HG02973 (cell line): ENCODE measurements around the gene TEX2.

Experiments
- ATAC-seq: cut with Tn5 transposase; IDR thresholded peaks from one replicate; pipeline ENCODE4 v1.9.1; 2021; ENCODE audit warnings: moderate library complexity; ENCODE audit not compliant: unreplicated experiment

TEX2 gene

DNA sequence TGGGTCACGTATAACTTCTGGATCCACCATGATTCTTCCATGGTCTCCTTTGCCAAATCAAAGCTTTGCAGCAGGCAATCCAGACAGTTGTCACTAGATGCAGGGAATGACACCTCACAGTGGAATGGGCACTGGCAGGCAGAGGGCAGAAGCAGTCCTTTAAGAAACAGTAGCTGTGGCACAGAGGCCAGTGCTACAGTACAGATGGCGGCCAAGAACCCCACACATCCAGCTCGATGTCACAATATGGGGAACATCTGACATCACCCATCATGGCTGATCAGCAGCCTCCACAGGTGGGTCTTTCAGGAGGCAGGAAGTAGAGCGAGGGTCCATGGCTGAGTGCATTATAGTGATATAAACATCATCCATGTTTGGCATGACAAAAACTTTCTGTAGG is 114.4 kb downstream of the TEX2 start:
- no peak for ATAC-seq

DNA sequence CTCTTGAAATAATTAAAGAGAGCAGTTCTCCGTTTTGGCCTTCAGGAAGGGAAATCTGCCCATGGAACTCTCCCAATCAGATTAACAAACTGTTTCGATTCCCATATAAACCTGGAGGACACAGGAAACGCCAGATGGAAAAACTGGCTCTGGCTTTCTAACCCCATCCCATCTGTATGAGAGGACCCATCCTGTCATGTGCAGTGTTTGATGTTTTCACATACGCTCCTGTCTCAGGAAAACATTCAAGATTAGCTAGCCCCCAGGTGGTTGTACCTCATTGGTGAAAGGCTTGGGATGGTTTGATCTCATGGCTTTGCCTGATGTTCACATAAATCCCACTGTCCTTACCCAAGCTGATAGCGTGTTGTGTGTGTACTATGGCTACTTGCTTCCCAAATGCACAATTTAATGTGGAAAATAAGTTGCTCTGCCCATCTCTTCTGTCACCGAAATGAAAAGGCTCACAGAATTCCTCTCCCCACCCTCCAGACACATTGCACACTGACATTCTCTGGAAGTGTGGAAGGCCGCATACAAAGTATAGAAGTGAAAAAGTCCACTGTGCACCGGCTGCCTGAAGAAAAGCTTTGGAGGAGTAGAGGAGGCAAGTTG is 114.9 kb downstream of the TEX2 start:
- ATAC-seq: no peak

DNA sequence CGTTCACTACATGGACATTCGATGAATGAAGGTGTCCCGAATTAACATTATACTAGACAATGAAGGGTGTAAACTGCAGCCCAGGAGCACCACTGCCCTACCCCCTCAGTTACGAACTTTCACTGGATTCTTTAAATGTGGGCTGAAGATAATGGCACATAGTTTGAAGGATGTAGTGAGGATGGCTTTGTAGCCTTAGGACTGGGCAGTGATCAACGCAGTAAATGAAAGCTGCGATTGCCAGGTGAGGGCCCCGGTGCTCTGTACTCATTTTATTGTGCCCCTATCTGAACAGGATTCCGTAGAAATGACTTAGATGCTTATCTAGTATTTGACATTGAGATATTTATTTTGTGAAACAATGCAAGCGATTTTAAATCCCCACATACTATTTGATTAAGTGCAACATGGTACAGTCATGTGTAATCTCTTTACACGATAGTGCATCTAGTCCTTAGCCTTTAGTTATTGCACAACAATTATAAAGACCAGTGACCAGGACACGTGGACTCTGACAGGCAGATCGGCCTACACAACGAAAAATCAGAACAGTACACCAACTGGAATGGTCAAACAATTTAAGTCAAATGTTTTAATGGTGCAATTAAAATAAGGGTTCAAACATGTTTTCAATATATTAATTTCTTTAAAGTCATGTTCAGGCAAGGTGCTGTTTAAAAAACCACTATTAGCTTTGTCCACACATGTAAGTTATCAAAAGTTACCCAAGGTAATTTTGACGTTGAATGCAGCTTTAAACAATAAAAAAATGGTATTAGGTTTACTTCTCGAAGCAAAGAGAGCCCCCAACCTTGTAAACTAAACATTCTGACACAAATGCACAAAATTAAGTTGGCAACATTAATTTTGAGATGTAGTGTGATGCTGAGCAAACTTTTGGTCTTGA is 115.7 kb downstream of the TEX2 start:
- no peak for ATAC-seq

DNA sequence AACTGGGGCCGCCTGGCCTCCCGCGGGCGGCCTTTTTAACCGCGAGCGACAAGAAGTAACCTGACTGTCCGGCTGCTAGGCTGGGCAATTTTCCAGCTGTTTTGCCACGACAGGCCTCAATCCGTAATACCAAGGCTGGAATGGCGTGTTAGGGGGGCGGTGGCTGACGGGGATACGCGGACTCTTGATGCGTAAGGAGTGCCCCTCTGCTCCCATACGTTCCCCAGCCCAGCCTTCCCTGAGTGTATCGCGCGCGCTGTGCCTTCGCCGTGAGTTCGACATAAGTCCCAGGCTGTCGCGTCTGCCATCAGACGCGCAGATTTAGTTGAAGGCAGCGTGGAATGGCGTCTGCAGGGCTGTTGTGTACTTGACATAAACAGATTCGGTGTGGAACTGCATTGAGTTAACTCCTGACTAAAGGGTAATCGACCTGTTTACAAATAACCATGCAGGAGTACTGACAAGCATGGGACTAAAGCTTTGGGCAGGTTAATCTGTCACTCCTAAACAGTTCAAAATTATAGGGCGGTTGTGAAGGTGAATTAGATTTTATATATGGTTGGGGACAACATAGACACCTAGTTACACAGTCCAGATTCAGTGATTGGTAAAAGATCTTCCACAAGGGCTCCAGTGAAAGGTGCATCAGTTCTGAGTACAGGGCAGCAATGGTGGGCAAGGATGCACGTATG is 116.5 kb downstream of the TEX2 start:
- ATAC-seq: peak; percentile 8

DNA sequence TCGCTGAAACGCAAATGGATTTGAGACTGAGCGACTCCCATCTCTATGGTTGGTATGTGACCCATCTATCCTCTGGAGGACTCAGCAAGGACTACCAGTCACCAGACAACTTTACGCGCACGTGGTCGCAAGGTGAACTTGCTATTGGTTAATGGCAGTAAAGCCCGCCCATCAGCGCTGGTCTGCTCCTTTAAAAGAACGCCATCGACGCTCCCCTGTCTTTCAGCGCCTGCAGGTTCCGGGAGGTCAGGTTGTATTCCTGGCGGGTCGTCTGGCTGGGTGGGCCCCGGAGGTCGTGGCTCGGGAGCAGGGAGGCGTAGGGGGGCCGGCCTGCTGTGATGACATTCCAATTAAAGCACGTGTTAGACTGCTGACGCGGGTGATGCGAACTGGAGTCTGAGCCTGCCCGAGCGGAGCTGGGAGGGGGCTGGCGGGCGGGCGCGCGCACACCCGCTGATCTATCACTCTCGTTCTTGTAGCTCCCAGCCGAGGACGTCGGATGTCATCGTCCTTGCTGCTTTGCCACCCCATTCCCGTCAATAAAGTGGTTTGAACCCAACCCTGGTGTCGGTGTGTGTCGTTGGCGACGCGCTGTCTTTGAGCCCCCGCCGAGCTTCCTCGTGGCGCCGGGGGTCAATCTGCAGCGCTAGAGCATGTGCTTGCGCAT is 117.2 kb downstream of the TEX2 start:
- ATAC-seq: peak; percentile 88

DNA sequence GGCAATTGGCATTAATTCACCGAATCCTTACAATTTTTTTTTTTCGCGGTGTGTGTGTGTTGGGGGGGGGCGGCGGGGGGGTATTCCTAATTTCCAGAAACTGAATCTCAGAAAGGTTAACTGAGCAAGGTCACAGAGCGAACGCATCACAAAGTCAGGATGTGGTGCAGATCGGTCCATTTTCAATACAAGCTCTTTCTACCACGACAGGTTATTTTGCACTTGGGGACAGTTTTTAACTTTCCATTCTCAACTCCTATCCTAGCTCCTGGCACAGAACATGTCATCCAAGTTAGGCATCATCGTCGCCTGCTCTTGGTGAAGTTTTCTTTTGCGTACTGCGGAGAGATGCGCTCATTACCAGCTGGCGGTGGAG is 117.7 kb downstream of the TEX2 start:
- ATAC-seq: no peak

DNA sequence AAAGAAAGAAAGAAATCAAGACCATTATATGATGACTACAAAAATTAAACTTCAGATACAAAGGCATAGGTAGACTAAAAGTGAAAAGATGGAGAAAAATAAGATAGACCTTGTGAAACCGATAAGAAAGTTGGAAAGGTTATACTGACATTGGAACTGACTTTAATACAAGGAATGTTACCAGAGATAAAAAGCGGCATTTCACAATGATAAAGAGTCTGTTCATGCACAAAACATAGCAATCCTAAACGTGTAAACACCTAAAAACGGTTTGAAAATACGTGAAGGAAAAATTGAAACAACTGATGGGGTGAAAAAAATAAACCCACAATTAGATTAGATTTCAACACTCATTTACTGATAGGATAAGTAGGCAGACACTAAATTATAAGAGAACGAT is 123.5 kb downstream of the TEX2 start:
- ATAC-seq: no peak

DNA sequence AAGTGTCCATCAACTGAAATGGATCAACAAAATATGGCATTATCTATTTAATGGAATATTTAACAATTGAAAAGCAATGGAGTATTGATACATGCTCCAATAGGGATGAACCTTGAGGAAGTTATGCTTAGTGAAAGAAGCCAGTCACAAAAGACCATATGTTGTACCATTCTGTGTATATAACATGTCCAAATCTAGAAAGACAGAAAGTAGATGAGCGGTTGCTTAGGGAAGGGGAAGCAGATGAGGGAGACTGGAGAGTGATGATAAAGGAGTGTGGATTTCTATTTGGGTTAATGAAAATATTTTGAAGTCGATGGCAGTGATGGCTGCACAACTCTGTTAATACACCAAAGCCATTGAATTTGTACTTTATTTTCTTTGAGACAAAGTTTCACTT is 124.6 kb downstream of the TEX2 start:
- no peak for ATAC-seq

DNA sequence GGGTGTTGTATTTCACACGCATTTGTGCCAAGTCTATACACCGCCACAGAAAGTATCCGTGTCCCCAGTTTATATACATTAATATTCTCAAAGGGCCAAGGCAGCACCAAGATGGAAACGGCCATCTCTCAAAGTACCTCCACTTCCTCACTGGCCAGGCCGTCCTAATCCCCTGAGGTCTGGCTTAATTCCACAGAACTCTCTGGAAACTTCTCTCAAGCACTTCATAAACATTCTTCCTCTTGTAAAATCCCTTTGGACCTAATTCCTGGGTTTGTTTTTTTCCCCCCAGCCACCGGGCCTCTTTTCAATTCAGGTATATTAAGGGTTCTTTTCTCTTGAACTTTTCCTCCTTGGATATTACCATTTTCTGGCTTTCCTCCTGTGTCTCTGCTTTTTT is 128.1 kb downstream of the TEX2 start:
- no peak for ATAC-seq

DNA sequence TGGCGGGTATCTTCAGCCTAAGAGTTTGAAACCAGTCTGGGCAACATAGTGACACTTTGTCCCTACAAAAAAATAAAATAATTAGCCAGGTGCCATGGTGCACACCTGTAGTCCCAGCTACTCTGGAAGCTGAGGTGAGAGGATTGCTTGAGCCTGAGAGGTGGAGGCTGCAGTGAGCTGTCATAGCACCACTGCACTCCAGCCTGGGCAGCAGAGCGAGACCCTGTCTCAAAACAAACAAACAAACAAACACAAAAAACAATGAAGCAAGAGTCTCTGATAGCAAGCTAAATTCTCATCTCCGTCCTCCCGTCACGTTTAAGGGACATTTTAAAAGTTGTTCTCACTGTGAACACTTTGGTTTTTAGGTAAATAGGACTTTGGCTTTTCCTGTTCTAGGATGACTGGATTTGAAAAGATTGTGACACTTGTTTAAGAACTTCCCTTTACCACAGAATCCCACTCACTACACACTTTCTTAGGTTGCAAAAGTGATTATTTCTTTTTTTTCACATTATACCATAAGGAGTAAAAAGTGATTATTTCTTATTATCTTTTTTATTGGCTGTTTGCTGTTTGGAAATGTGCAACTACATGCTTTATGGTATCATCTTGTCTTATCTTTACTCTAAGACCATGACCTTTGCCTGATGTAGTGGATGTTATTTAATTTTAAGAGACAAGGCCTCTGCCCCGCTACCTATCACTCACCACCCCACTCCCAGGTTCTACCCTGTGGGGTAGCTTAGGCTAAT is 128.7 kb downstream of the TEX2 start:
- no peak for ATAC-seq

DNA sequence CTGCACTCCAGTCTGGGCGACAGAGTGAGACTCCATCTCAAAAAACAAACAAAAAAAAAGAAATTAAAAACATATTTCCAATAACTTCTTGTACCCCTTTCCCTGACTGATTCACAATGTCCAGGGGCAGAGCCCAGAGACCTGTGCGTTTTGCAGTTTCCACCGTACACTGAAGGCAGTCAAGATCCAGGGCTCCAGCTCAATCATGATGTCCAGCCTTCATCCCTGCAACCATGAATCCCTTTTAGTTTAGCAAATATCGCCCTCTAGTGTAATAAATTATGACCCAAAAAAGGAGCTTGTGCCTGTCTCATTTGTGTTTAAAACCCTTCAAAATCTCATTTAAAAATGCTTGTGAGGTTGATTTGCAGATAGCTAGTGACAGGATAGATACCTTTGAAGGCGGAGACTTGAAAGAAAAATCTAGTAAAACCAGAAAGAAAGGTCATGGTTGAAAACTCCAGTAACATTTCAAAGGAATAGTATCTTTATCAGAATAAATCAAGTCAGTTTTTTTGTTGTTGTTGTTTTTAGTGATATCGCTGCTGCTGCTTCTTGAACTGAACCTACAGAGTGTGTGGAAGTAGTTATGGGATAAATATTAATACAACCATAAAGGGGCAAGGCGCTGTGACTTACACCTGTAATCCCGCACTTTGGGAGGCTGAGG is 129.4 kb downstream of the TEX2 start:
- no peak for ATAC-seq

DNA sequence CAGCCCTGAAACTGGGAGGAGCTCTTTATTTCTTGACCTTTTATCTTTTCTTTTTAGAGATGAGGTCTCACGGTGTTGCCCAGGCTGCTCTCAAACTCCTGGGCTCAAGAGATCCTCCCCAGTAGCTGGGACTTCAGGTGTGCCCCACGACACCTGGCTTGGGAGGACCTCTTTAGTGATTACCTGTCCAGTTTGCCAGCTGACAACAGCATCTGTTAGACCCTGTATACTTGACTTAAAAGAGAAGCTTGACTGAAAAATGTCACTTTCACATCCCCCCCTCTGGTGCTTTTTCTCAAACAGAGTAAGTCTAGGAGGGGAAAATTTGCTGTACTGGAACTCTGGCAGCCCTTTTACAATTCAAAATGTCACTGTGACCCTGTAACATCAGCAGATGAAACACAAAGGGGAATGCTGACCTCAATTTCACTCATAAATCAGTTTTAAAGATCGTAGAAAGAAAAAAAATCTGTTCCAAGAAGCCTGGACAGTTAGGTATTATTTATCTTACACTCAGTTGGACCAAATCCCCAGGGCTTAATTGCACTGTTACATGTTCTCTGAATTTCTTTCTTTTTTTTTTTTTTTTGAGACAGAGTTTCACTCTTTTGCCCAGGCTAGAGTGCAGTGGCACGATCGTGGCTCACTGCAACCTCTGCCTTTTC is 131.3 kb downstream of the TEX2 start:
- no peak for ATAC-seq

DNA sequence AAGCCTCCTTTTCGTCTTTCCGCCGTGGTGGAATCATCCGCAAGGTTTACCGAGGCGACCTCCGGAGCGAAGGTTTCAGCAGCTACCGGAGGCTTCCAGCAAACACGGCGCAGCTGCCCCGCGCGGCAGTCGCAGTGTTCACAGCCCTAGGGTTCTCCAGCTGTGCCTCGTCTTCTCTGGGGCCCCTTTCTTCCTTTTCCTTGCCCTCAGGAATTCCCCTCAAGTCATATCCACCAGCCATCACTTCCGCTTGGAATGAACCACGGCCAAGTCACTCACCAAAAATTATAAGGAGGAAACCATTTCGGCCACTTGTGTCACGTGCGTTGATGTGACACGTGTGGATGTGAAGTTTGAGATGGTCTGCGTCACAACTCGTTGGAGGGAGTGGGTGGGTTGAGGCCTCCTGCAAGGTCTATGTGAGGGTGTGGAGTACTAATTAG is 132.5 kb downstream of the TEX2 start:
- peak; percentile 21 for ATAC-seq

DNA sequence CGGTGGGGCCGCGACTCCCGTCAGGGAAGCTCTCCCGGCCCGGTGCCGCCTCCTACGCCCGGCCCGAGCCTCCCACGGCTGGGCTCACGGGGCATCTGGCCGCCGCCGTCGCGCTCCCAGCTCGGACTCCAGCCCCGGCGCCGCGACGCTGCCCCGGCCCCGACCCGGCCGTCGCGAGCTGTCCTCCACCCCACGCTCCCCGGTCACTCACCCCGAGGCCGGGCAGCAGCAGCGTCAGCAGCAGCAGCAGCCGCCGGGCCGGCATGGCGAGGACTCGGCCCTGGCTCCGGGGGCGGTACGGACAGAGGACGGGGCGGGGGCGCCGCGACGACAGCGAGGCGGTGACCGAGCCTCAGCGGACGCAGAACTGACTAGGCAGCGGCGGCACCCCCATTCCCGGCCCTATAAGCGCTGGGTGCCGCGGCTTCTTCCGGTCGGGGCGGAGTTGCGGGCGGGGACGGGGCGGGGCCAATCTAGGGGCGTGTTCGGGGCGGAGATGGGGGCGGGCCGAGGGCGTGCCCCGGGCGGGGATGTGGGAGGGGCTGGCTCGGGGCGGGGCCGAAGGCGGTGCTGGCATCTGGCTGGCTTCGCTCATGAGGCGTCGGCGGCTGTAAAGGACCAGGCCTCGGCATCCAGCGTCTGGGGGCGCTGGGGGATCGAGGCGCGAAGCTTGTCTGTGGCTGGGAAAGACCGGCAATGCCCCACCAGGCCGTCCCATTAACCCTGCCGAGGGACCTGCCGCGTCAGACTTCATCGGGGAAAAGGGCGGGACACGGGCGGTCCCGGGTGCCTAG is 133.1 kb downstream of the TEX2 start, which contains the start of gene ERN1:
Gene ERN1, minus strand, starts transcription at position 380 of the 794 bp plus-strand sequence. Its CDS starts 115 bp downstream, at position 265.
- ATAC-seq: peak; percentile 72

DNA sequence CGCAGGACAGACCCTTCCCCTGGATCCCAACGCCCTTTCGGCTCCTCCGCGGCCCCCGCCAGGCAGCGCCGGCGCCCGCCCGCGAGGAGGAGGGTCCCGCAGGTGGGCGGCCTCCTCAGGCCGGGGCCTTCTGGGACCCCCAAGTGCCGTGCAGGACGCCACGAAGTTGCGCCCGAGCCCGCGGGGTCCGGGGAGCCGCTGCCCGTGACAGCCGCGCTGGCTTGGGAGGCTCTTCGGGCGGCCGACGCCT is 133.6 kb downstream of the TEX2 start:
- ATAC-seq: no peak

DNA sequence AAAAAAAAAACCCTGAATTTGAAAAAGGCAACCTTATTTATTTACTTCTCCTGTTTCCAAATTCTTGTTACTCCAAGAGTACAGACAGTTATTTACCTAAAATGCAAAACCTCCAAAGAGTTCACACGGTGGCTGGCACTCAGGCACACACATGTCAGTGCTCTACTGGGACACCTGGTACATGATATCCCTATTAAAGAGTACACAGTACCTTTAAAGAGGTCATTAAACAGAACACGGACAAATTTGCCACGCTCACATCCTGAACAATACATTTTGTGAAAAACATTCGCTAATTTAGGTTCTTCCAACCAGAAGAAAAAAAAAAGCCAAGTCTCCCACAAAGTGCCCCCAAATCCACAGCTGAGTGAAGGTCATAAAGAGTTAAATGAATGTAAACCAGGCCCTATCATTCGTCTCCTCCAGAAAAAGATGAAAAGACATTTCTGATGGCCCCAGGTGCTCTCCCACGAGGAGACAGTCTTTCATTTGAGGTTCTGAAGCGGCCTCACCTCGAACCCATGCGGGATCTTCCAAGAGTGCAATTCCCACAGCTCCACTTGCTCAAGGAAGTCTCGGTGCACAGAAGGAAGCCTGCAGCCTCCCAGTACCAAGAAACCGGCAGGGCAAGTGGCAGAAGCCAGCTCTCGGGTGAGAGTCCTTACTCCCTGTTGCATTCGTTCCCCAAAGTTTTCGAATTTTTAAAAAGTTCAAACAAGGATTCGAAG is 134.1 kb downstream of the TEX2 start:
- ATAC-seq: no peak

DNA sequence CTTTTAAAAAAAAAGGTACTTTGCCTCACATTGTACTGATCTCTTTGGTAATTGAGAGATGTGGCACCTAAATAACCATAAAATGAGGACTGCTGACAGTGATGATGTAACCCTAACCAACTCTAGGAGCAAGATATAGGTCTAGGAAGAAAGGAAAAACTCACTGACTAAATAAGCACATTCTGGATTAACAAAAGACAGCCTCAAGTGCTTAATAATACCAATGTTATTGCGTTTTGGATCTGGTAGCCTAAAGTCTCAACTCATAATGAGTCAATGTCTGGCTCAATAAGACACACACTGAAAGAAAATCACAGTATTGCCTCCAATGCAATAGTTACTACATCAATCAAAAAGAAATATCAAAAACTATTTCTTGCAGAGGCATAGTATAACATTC is 136.1 kb downstream of the TEX2 start:
- no peak for ATAC-seq

DNA sequence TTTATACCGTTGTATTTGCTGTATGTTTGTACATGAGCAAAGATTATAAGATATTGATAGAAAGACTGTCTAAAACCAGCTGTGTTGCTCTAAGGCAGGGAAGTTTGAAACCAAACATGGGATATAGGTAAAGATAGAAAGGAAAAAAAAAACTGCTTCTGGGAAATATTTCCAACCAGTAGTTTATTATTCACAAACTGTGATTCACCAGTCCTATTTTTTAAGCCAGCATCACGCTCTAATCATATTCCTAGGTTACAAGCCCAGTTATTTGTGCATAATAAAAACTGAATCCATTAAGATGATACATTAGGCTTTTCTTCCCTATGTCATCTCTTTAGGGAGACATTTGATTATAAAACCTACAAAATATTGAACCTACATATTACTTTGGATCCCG is 137.1 kb downstream of the TEX2 start:
- no peak for ATAC-seq
